DMS53 treated with DMSO at 0.1 percent for 48 hours (cell line): Measurements from ENCODE around the gene MCTP1.
"Not testable (repeated sequence)": the region's sequence is repeated elsewhere in the genome, so short reads cannot be mapped to it uniquely, and the experiment has no call there.

Source experiments
- DNase-seq: peaks from one replicate; lab custom pipeline; 2025; ENCODE audit not compliant: unreplicated experiment; lab: John Stamatoyannopoulos, UW

The MCTP1 gene

DNA sequence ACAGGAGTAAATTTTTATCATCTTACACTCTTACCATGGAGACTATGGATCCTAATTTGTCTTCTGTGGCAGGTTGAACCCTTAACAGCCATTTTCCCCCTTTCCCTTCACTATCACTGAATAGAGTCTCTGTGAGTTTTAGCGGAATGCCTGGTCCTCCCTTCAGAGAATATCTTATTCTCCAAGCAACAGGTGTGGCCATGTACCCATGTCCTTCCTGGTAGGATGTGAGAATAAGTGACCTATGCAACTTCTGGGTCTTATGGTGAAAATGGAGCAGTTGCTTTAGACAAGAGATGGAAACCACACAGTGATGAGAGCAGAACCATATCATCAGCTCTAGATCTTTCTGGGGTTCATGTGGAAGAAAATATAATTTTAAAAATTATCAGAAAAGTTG is 312.6 kb downstream of the MCTP1 start:
- no peak for DNase-seq

DNA sequence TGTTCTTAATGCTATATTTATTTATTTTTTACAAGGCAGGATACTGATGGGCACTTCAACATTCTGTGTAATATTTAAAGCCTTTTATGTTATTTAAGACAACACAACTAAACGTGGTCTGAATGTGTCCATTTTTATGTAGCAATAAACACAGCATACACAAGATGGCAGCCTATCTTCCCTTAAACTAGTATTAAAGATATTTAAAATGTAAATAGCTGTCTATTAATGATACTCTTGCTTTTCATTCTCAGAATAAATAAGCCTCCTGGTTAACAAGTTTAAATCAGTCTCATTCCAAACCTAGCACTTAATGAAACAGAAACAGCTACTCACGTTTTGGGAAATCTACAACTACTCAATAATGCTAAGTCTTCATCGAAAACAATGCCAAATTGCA is 315.7 kb downstream of the MCTP1 start:
- peak; percentile 33 for DNase-seq

DNA sequence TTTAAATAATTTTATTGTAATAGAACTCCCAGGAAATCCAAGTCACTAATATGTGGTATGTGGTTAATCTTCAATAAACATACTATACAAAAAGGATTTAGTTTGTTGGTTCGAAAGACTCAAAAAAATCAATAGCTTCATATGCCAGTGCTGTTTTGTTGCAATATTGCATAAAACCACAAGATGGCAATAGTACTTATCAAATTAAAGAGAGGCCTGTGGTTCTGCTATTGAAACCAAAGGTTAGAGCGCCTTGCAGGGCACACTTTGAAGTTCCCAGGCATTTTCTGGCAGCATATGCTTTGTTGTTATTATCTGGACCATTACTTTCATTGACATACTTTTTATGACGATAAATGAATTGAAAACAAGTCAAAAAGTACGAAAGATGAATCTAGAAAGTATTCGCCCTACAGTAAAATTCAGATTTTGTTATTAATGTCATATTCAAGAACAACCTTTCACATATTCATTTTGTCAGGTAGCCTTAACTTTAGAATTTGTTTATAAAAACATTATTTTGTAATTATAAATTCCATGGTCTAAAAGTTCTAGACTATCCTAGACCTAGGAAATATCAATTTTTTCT is 316.3 kb downstream of the MCTP1 start:
- peak; percentile 82 for DNase-seq

DNA sequence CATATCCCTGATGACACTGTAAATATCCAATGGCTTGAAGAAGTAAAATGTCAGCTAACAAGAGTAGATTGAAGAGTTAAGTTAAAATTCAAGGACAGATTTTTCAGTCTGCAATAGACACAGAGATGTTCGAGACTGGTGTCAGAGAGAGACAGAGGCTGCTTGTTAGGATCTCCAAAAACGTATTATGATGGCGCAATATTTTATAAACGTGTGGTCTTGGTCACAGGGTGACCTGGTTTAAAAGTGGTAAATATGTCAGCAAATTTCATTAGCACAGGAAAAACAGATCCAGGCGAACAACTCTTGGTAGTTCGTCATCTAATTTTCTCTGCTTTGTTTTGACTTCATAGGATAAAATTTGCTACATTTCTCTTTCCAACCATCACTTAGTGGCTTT is 317.4 kb downstream of the MCTP1 start:
- no peak for DNase-seq

DNA sequence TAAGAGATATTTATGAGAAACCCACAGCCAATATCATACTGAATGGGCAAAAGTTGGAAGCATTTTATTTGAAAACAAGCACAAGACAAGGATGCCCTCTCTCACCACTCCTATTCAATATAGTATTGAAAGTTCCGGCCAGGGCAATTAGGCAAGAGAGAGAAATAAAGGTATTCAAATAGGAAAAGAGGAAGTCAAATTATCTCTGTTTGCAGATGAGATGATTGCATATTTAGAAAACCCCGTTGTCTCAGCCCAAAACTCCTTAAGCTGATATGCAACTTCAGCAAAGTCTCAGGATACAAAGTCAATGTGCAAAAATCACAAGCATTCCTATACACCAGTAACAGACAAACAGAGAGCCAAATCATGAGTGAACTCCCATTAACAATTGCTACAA is 325.6 kb downstream of the MCTP1 start:
- not testable (repeated sequence) for DNase-seq

DNA sequence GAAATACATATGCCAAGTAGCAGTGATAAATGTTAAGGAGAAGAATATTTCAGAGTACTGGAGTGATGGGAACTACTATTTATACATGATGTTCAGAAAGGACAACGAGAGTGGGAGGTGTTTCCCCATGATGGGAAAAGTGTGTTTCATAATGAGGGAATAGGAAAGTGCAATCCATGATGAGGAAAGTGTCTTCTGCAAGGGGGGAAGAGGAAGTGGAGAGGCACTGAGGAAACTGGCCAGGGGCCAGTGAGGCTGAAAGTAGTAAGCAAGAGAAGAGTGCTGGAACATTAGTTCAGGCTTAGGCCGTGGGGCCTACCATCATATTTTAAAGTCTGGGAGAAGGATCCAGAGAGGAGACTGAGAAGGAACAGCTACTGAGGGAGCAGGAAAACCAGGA is 339.2 kb downstream of the MCTP1 start:
- no peak for DNase-seq

DNA sequence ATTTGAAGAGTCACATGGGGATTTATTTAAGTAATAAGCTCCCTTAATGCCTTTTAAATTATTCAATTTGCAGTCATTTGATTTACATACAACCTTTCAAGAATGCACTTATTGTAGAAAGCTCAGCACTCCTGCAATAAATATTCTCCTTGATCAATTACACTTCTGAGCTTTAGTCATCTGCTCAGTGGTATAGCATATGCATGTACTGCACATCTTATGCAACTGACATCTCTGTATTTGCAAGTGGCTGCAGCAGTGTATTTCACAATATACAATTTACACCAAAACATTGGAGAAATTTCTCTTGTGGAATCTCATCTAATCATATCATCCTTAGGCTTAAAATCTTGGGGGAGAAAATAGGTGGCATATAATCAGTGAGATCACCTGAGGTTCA is 340.7 kb downstream of the MCTP1 start:
- no peak for DNase-seq

DNA sequence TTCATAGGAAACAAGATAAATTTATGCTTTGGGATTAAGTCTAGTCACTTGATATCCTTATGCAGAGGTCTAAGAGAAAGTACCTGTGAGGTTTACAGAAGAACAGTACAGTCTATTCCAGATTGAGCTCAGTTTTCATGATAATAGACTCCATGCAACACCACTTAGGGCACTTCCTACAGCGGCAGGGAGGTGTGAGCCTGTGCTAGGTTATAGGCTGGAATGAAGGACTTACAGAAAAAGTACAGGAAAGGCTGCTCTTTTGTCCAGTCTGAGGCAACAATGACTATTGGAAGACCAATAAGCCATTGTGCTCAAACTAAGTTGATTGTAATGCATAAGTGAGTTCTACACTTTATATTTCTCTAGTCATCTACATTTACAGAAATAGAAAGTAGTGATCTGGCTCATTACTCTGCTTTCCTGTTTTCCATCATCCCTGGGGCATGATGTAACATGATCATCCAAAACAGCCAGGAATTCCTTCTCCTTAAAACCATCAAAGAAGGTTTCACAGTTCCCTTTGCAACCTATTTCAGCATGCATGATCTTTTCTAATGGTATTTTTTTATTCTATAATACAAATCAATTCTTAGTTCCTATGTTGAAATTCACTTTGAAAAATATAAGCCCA is 343.7 kb downstream of the MCTP1 start:
- no peak for DNase-seq

DNA sequence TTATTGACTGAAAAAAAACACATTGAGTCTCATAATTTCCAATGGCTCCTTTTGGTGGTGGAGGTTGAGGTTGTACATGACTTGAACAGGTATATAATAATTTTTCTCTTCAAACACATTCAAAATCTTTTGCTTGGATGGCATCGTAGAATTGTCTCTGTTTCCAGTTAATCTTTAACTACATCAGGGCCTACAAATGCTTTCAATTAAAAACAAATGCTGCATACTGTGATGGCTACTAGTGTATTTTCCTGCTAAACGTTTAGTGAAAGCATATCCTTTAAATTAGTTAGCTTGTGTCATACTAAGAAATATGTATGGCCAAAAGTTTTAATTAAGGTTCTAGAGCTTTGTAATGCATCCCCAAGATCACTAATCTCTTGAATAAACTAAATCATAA is 352.6 kb downstream of the MCTP1 start:
- DNase-seq, result peak; percentile 20

DNA sequence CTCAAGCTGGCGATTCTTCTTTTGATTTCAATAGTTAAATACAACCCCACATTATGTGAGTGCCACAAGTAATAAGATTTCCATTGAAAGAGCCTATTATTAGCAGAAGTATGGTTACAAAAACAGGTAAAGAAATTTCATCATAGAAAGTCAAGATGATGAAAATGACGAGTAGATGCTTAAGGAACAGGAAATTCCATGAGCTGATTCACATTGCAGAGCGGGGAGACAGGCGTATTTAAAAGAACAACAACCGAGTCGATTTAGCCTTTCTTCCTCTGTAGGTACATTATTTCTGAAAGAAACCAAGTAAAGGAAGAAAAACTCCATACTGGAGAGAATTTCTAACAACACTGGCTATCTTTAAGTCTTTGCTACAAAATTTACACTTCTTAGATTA is 356.0 kb downstream of the MCTP1 start:
- no peak for DNase-seq

DNA sequence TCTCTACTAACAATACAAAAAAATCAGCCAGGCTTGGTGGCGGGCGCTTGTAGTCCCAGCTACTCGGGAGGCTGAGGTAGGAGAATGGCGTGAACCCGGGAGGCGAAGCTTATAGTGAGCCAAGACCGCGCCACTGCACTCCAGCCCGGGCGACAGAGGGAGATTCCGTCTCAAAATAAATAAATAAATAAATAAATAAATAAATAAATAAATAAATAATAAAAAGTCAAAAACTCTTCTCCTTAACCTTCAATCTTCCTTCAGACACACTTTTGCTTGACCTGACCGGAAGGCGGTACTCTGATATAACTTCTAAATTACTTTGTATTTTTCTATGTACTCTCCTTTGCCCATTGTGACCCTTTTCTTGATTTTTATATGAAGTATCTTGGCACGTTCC is 364.3 kb downstream of the MCTP1 start:
- DNase-seq, result no peak

DNA sequence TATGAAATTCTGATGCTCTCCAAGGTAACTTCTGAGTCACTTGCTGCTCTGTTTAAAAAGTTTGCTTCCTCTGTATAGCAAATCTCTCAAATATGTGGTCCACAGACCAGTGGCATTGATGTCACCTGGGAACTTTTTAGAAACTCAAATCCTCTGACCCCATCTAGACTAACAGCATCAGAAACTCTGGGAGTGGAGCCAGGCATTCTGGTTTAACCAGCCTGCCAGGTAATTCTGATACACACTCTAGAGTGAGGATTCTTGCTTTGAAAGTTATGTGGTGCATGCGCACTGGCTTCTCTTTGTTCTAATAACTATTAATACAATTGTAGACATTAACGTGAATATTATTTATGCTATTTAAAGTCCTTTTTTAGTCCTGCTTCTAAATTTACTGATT is 368.3 kb downstream of the MCTP1 start:
- no peak for DNase-seq

DNA sequence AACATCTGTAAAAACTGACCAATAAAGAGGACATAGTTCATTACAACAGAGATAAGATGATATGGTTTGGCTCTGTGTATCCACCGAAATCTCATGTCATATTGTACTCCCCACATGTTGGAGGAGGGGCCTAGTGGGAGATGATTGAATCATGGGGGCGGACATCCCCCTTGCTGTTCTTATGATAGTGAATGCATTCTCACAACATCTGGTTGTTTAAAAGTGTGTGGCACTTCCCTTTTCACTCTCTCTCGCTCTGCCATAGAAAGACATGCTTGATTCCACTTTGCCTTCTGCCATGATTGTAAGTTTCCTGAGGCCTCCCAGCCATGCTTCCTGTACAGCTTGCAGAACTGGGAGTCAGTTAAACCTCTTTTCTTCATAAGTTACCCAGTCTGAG is 373.6 kb downstream of the MCTP1 start:
- no peak for DNase-seq

DNA sequence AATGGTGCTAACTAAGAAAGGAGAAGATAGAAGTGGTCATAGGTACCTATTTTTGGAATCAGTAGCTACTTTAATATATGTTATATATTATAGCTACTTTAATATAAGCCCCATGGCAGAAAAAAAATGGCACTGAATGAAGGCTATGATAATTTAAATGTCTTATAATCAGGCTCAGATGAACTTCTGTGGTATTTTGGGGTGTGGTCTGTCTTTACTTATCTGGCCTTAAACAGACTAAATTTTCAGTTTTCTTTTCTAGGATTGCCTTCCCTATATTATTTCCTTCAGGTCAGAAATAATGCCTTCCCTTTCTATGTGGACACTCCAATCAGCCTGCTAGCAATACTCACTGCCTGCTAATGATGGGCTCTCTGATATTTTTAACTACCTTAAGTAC is 374.2 kb downstream of the MCTP1 start:
- no peak for DNase-seq

DNA sequence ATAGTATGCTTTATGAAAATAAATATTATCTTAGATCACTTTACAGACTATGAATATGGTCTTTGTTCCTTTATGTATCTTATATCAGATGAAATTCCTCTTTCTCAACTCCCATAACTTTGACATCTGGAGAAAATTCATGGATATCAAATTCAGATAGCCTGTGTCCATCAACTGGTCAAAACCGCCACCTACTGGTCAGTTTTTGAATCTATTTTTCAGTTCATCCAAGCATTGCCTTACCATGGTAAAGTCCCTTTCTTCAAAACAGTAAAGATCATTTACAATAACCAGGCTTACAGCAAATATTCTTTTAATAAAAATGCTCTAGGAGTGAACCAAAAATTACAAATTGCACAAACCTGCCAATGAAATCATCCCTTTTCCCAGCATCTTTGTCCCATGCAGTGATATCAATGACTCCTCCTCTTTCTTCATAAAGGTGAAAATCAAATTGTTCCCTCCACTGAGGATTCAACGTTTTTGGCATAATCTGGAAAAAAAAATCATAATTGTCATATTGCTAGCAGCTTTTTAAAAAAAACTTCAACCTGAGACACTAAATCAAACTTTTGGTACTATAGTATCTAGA is 375.9 kb downstream of the MCTP1 start:
- peak; percentile 14 for DNase-seq

DNA sequence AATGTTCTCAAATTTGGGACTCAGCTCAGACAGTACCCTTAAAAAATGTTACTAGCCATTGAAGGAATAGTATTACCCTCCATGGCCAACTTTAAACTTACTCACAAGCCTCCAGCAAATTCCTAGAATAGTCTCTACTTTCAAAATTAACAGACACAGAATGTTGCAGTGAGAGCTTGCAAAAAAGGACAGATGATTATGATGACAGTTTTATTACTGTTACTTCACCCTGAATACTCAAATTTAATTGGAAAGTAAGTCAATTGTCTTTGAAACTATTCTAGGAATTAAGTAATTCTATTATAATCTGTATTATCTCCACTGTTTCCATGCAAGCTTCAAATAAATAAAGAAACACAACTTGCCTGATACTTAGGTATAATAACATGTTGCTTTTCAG is 378.1 kb downstream of the MCTP1 start:
- DNase-seq, result no peak

DNA sequence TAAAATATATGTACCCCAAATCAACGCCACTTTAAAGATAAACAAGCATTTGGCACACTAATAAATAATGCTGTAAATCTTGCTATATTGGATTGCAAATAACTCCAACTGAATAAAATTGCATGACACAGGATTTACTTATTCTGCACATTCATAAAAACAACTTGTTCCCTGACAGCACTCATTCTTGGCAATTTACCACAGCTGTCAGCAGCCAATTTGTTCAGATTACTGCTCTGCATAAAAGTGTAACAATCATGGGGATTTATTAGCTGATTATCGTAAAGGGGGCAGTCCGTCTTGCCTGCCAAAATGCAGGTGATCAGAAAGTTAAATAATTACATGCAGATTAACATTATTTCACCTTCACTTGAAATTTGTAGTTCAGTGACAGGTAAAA is 381.2 kb downstream of the MCTP1 start:
- DNase-seq, result no peak

DNA sequence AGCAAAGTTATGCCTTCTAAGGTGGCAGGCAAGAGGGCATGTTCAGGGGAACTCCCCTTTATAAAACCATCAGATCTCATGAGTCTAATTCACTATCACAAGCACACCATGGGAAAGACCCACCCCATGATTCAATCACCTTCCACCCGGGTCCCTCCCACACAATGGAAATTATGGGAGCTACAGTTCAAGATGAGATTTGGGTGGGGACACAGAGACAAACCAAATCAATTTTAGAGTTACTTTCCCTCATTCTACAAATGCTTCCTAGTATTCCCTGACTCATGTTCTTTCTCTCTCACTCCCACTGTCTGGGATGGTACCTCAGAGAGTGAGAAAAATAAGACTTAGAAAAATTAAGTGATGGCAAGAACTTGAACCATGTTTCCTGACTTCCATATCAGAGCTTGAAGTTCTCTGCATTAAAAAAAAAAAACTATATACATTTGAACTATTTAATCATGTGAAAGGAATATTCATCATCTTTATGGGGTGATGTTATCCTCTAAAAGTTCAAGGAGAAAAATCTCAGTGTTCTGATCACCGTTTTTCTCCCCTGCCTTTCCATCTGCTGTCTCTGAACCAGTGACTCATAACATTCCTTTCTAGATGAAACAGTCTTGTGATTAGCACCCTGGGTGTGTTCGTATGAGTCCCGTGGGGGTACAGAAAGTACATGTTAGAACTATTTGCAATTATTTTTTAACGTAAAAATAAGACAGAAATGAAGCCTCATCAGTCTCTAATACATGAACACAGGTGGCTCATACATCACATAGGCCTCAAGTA is 383.5 kb downstream of the MCTP1 start:
- DNase-seq, result no peak

DNA sequence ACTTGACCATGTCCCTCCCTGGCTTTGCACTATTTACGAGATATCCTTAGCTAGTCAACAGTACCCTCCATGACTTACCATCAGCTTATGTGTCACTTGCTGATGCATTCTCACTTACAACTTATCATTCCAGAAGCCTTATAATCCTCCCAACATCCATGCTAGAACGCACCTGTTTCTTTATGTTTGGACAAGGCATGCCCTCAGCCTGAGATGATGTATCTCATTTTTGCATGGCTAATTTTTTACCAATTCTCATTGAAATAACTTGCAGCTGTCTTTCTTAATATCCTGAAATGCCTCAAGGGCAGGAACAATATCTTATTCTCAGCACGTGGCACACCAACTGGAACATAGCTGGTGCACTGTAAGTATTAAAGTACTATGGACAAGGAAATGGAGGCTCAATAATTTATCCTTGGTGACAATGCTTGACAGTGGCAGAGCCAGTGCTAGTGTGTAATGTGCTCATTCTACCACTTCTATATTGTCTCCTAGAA is 384.8 kb downstream of the MCTP1 start:
- no peak for DNase-seq

DNA sequence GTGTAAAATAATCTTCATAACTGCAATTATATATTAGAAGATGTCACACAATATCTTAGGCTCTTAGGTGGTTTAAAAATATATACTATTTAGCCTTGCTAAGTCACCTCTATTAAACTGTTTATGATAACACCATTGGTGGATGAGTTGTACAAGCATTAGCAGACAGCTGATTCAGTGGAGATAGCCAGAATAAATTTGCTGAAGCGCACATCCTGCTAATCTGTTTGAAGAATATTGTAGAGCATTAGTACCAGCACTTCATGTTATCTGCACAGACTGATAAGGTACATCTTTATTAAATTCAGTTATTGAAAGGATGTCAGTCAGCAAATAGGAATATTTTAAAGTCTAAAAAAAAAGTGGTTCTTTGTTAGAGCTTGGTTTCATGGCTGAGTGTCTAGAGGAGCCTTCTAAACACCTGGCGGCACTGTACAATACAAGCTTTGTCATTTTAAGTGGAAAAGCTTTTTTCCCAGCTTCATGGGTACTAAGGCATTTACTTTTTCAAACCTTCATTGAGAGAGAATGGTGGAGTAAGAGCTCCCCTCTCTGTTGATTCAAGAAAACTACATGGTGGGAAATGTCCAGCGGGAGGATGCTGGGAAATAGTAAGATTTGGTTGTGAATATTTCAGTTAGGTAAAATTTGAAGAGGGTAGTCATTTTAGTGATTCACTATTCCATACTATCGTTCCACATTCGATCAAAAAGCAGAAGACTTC is 391.3 kb downstream of the MCTP1 start:
- peak; percentile 2 for DNase-seq

DNA sequence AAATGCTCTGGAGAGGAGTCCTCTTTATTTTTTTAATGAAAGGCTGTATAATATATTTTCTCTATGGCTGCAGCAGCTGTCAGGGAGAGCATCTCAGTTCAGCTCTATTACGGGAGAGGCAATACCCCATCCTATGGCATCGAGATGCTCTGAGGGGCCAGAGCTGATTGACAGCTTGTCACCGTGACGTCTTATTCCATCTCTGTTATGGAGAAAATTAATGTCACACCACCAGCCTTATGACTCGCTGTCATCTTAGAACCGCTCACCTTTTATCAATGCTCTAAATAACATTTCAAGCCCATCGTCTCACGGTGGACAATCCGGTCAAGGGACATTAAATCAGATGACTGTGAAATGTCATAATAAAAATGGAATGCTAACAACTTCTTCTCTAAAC is 392.9 kb downstream of the MCTP1 start:
- DNase-seq, result no peak
